NCI-H345 treated with DMSO at 0.1 percent for 48 hours (cell line): ENCODE data around the gene GOLGA6L1.
"Not testable (repeated sequence)": the region's sequence is repeated elsewhere in the genome, so short reads cannot be mapped to it uniquely, and the experiment has no call there.

Experiments
- DNase-seq: peaks from one replicate; lab custom pipeline; 2025; ENCODE audit not compliant: unreplicated experiment; lab: John Stamatoyannopoulos, UW

Gene GOLGA6L1

DNA sequence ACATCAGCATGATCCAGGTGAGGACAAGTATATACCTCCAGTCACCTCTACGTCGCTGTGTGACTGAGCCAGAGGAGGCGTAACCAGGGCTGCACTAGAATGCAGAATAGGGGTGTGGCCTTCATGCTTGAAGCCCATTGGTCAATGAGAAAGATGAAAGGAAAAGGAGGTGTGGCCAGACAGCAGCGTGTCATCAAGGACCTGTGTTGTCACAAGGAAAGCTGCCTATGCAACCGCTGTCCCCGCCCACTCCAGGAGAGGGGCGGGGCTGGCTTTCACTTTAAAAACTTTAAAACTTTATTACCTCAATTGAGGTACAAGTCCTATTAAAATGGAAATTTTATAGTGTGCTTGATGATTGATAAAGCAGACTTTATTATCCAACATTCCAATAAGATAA lies at the start of gene GOLGA6L1:
Gene GOLGA6L1, minus strand, starts transcription at position 101 of the 400 bp plus-strand sequence. Its CDS starts 91 bp downstream, at position 10.
- DNase-seq = not testable (repeated sequence)

- DNase-seq = not testable (repeated sequence)
These were observed 44.6 kb upstream of the GOLGA6L1 start for GRCh38 chr15:23181201-23181600.

DNA sequence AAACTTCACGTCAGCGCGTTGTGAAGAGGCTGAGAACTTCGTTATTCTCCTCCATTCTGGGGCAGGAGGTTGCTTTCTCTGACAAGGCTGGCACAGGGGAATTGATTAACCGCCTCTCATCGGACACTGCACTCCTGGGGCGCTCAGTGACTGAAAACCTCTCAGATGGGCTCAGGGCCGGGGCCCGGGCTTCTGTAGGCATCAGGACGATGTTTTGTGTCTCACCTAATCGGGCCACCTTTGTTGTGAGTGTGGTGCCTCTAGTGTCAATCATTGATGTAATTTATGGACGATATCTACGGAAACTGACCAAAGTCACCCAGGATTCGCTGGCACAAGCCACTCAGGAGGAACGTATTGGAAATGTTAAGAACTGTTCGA lies 43.9 kb upstream of the GOLGA6L1 start:
- not testable (repeated sequence) for DNase-seq

- DNase-seq = not testable (repeated sequence)
These were observed 43.3 kb upstream of the GOLGA6L1 start for GRCh38 chr15:23179768-23180546.

- not testable (repeated sequence) for DNase-seq
These were observed 40.1 kb upstream of the GOLGA6L1 start for GRCh38 chr15:23176683-23177082.

DNA sequence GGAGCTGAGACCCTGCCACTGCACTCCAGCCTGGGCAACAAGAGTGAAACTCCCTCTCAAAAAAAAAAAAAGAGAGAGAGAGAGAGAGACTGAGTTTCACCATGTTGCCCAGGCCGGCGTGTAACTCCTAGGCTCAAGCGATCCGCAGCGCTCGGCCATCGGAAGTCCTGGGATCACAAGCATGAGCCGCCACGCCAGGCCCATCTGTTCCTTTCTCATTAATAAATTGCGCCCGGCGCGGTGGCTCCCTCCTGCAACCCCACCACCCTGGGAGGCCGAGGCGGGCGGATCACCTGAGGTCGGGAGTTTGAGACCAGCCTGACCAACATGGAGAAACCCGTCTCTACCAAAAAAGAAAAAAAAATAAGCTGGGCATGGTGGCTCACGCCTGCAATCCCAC lies 39.0 kb upstream of the GOLGA6L1 start:
- DNase-seq = not testable (repeated sequence)

- DNase-seq = not testable (repeated sequence)
These were observed 38.1 kb upstream of the GOLGA6L1 start for GRCh38 chr15:23174609-23175140.

- DNase-seq = not testable (repeated sequence)
These were observed 3.8 kb downstream of the GOLGA6L1 start for GRCh38 chr15:23132787-23133186.

DNA sequence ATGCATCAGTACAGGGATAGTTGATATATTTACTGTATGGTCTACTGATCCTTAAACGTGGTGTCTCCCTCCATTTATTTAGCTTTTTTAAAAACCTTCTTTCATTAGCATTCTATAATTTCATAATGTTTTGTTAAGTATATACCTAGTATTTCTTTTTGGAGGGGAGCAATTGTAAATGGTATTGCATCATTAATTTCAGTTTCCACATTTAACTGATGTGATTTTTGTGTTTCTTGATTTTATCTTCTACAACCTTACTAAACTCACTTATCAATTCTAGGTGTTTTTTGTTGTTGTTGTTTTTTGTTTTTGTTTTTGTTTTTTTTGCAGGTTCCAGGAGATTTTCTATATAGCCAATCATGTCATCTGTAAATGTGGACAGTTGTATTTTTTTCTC lies 18.4 kb downstream of the GOLGA6L1 start:
- DNase-seq = no peak

GRCh38 chr15:23095796-23096195 lies 40.8 kb downstream of the GOLGA6L1 start:
- no peak for DNase-seq

DNA sequence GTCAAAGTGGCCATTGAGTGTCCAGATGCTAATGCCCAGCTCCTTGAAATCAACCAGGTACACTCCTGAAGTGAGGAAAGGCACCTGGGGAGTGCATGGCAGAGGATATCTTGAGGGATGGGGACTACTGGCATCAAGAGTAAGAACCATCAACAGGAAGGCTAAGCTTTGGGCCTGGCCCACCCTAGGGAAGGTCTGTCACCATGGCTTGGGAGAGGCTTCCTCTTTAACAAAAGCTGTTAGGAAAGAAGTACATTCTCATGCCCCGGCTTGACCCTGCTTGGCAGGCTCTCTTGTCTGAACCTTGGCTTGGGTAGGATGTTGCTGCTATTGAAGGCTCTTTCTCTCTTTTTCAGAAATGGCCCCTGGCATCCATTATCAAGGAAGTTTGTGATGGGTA lies 53.5 kb downstream of the GOLGA6L1 start:
- no peak for DNase-seq

GRCh38 chr15:23081996-23082737 lies 54.5 kb downstream of the GOLGA6L1 start:
- not testable (repeated sequence) for DNase-seq

DNA sequence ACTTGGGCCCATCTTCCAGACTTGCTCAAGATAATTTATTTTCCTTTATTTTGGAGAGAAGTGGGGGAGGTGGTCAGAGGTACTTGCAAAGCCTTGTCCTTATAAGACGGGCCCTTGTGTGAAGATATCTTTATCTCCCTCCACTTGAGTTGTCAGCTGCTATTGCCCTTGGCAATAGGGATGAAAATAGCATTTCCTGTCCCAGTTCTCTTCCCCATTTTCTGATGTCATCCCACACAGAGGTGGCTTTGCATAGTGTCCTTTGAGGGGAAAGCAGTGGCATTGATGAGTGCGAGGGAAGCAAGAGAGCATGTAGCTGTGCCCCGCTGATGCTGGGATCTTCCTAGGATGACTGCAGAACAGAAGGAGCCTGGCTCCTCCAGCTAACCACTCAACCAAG lies 55.4 kb downstream of the GOLGA6L1 start:
- no peak for DNase-seq

DNA sequence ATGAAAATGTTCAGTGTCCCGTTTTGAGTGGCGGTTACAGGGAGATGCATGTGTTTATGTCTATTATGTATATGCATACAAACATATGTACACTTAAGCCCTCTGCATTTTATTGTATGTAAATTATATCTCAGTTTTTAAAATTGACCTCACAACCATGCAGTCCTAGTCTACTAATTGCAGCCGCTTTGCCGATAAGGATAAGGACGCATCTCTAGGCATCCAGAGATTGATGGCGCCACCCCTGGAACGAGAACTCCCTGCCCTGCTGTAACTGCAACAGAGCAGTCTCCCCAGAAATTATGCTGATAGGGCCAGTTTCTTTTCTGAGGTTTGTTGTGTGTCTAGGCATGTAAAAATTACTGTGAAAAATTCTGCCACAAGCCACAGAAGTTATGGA lies 56.9 kb downstream of the GOLGA6L1 start:
- DNase-seq = no peak
